Thymus (tissue), 11 donors: Measurements from ENCODE around the gene ATE1. TPM values are rescaled to one million over a fixed set of nuclear protein-coding genes. Genes with fewer than 3 reads are reported as not detected.

Source experiments
- DNase-seq, 9 donors: peaks; one replicate each; pipeline ENCODE4 v3.0.0-alpha.2; 2013; ENCODE audit warnings: low spot score in 9 of 9, low read depth in 6 of 9, missing footprints in 1 of 9
- H3K27ac ChIP-seq, 2 donors: one replicate each; pipeline ENCODE4 v1.5.1; 2013; ENCODE audit warnings: control low read depth in 1 of 2, low read depth in 1 of 2, low read length in 1 of 2, mild to moderate bottlenecking in 1 of 2, moderate library complexity in 1 of 2
- H3K27me3 ChIP-seq, 2 donors: one replicate each; pipeline ENCODE4 v1.5.1; 2013; ENCODE audit warnings: low read length in 1 of 2; ENCODE audit not compliant: control insufficient read depth in 2 of 2, insufficient read depth in 1 of 2
- H3K36me3 ChIP-seq, 2 donors: one replicate each; pipeline ENCODE4 v1.5.1; 2013; ENCODE audit warnings: low read length in 1 of 2, mild to moderate bottlenecking in 1 of 2, moderate library complexity in 1 of 2; ENCODE audit not compliant: control insufficient read depth in 2 of 2, insufficient read depth in 2 of 2
- H3K4me1 ChIP-seq, 2 donors: one replicate each; pipeline ENCODE4 v1.5.1; 2013; ENCODE audit warnings: low read length in 2 of 2; ENCODE audit not compliant: control insufficient read depth in 2 of 2, insufficient read depth in 2 of 2
- H3K4me3 ChIP-seq, 2 donors: one replicate each; pipeline ENCODE4 v1.5.1; 2013; ENCODE audit warnings: low read length in 2 of 2, control low read depth in 1 of 2, mild to moderate bottlenecking in 1 of 2
- H3K9me3 ChIP-seq, 2 donors: one replicate each; pipeline ENCODE4 v1.5.1; 2013; ENCODE audit warnings: low read length in 1 of 2, mild to moderate bottlenecking in 1 of 2; ENCODE audit not compliant: control insufficient read depth in 2 of 2, insufficient read depth in 1 of 2
- WGBS: extraction: QIAGEN DNeasy Blood & Tissue Kit; methylation state at CpG from one replicate; pipeline ENCODE4 v1.1.7; 2013; 5-methylcytosine and 5-hydroxymethylcytosine counted together
- polyA plus RNA-seq: library from polyadenylated mRNA; stranded (reverse); fragments of 200-250 nt; gene quantifications from one replicate; pipeline ENCODE4 v1.2.3, GENCODE V29; 2013
- total RNA-seq: library from RNA; stranded (reverse); fragments of 120-200 nt; gene quantifications from one replicate; pipeline ENCODE4 v1.2.4, GENCODE V29; 2013
- donor health status: healthy.

Gene ATE1
- total and polyA plus RNA-seq, 2 donors: 12.0 to 26.3 TPM

- 97% methylated on average over 5 of the region's 5 CpGs for WGBS
- Histone ChIP-seq H3K4me1 (no peaks in the 10 kb centered on the region), H3K27me3 (no peaks in the 10 kb centered on the region), H3K36me3 (peaks cover 5 to 10% of the 10 kb centered on the region in 2 donors), H3K27ac (no peak overlapping the region), H3K4me3 (no peak overlapping the region), H3K9me3 (no peaks in the 10 kb centered on the region)
- no peak for DNase-seq
These were observed 36.7 kb downstream of the ATE1 start for GRCh38 chr10:121891103-121891502.

- no peaks in the 10 kb centered on the region for H3K27me3 ChIP-seq
- peaks cover 4 to 10% of the 10 kb centered on the region in 2 donors for H3K36me3 ChIP-seq
- no peaks in the 10 kb centered on the region for H3K9me3 ChIP-seq
- H3K4me1 ChIP-seq: no peaks in the 10 kb centered on the region
- no peak for DNase-seq
- no peak overlapping the region for H3K27ac ChIP-seq
- H3K4me3 ChIP-seq: no peak overlapping the region
- WGBS: 97% methylated on average over 5 of the region's 5 CpGs
These were observed 38.6 kb downstream of the ATE1 start for GRCh38 chr10:121889212-121889611.

GRCh38 chr10:121886997-121887622, 40.7 kb downstream of the ATE1 start:
- peaks cover 4% of the 10 kb centered on the region in 2 donors for H3K36me3 ChIP-seq
- peak; percentile 27 to 73 (median 43) for DNase-seq
- H3K4me3 ChIP-seq: no peak overlapping the region
- no peaks in the 10 kb centered on the region for H3K9me3 ChIP-seq
- H3K4me1 ChIP-seq: no peaks in the 10 kb centered on the region
- H3K27me3 ChIP-seq: no peaks in the 10 kb centered on the region
- WGBS: 73% methylated on average over 7 of the region's 7 CpGs
- H3K27ac ChIP-seq: peak overlapping the region in 1 of 2 donors; percentile 4

- WGBS: 99% methylated on average over 5 of the region's 5 CpGs
- no peaks in the 10 kb centered on the region for H3K4me1 ChIP-seq
- no peaks in the 10 kb centered on the region for H3K27me3 ChIP-seq
- no peak for DNase-seq
- H3K36me3 ChIP-seq: peaks cover 4 to 7% of the 10 kb centered on the region in 2 donors
- no peak overlapping the region for H3K27ac ChIP-seq
- no peak overlapping the region for H3K4me3 ChIP-seq
- H3K9me3 ChIP-seq: no peaks in the 10 kb centered on the region
These were observed 41.6 kb downstream of the ATE1 start for GRCh38 chr10:121886181-121886580.

GRCh38 chr10:121880895-121881294, 46.9 kb downstream of the ATE1 start:
- Histone ChIP-seq H3K27me3 (no peaks in the 10 kb centered on the region), H3K4me3 (no peak overlapping the region), H3K27ac (no peak overlapping the region), H3K36me3 (peaks cover 3 to 6% of the 10 kb centered on the region in 2 donors), H3K4me1 (no peaks in the 10 kb centered on the region), H3K9me3 (no peaks in the 10 kb centered on the region)
- DNase-seq: no peak

GRCh38 chr10:121879476-121879875, 48.4 kb downstream of the ATE1 start:
- WGBS: 98% methylated on average over 4 of the region's 4 CpGs
- H3K27ac ChIP-seq: no peak overlapping the region
- no peaks in the 10 kb centered on the region for H3K9me3 ChIP-seq
- H3K27me3 ChIP-seq: no peaks in the 10 kb centered on the region
- H3K36me3 ChIP-seq: peaks cover 3 to 5% of the 10 kb centered on the region in 2 donors
- no peak for DNase-seq
- no peaks in the 10 kb centered on the region for H3K4me1 ChIP-seq
- no peak overlapping the region for H3K4me3 ChIP-seq

GRCh38 chr10:121873236-121873635, 54.6 kb downstream of the ATE1 start:
- no peak overlapping the region for H3K4me3 ChIP-seq
- H3K9me3 ChIP-seq: no peaks in the 10 kb centered on the region
- no peaks in the 10 kb centered on the region for H3K4me1 ChIP-seq
- no peak for DNase-seq
- 96% methylated on average over 3 of the region's 3 CpGs for WGBS
- peaks cover 7 to 9% of the 10 kb centered on the region in 2 donors for H3K36me3 ChIP-seq
- H3K27ac ChIP-seq: no peak overlapping the region
- H3K27me3 ChIP-seq: no peaks in the 10 kb centered on the region

- Histone ChIP-seq H3K4me1 (no peaks in the 10 kb centered on the region), H3K27ac (no peak overlapping the region), H3K36me3 (peaks cover 5 to 7% of the 10 kb centered on the region in 2 donors)
These were observed 57.4 kb downstream of the ATE1 start for GRCh38 chr10:121870413-121870812.

GRCh38 chr10:121865554-121865953, 62.3 kb downstream of the ATE1 start:
- Histone ChIP-seq H3K27me3 (no peaks in the 10 kb centered on the region), H3K4me1 (no peaks in the 10 kb centered on the region), H3K36me3 (peaks cover 7 to 8% of the 10 kb centered on the region in 2 donors), H3K4me3 (no peak overlapping the region), H3K27ac (no peak overlapping the region), H3K9me3 (no peaks in the 10 kb centered on the region)
- DNase-seq: no peak
- WGBS: 96% methylated on average over 4 of the region's 4 CpGs

More at GRCh38 chr10:121870413-121870812, 57.4 kb downstream of the ATE1 start:
- H3K27me3 ChIP-seq: no peaks in the 10 kb centered on the region
- H3K9me3 ChIP-seq: no peaks in the 10 kb centered on the region
- 100% methylated on average over 1 of the region's 1 CpG for WGBS
- no peak overlapping the region for H3K4me3 ChIP-seq
- no peak for DNase-seq
